Choroid plexus epithelial cell (primary cell): ENCODE results near the gene LHFPL4.

Experiments
- DNase-seq: peaks from one replicate; pipeline ENCODE4 v3.0.0-alpha.2; 2010; ENCODE audit warnings: low read depth
- H3K4me3 ChIP-seq: 2 replicates; pipeline ENCODE4 v1.5.1; 2011; ENCODE audit warnings: low read depth, mild to moderate bottlenecking, control low read depth, low read length, moderate library complexity
- TF ChIP-seq, protein P1 (sequence below): conservative IDR thresholded peaks from 2 replicates; pipeline ENCODE4 v1.5.1; 2011; ENCODE audit warnings: low read depth, mild to moderate bottlenecking, control low read depth, inconsistent platforms, low read length, moderate library complexity

LHFPL4 gene

DNA sequence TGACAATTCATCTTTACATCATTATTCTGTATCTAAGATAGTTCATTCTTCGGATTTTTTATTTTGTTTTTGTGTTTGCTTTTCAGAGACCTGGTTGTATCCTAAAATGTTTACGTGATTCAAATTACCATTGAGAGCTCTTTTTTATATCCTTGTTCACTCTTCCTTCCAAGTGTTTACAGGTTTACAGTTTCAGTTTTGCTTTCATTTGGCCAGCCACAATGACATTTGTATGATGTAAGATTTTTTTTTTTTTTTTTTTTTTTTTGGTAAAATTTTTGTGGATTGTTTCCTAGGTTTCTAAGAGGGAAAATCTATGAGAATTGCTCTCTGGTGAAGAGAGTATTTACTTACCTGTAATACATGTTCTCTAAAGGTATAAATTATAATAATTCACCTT lies 101.2 kb downstream of the LHFPL4 start:
- no peak overlapping the region for H3K4me3 ChIP-seq
- TF ChIP-seq, protein P1, sequence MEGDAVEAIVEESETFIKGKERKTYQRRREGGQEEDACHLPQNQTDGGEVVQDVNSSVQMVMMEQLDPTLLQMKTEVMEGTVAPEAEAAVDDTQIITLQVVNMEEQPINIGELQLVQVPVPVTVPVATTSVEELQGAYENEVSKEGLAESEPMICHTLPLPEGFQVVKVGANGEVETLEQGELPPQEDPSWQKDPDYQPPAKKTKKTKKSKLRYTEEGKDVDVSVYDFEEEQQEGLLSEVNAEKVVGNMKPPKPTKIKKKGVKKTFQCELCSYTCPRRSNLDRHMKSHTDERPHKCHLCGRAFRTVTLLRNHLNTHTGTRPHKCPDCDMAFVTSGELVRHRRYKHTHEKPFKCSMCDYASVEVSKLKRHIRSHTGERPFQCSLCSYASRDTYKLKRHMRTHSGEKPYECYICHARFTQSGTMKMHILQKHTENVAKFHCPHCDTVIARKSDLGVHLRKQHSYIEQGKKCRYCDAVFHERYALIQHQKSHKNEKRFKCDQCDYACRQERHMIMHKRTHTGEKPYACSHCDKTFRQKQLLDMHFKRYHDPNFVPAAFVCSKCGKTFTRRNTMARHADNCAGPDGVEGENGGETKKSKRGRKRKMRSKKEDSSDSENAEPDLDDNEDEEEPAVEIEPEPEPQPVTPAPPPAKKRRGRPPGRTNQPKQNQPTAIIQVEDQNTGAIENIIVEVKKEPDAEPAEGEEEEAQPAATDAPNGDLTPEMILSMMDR = no peak
- DNase-seq = peak; percentile 57

DNA sequence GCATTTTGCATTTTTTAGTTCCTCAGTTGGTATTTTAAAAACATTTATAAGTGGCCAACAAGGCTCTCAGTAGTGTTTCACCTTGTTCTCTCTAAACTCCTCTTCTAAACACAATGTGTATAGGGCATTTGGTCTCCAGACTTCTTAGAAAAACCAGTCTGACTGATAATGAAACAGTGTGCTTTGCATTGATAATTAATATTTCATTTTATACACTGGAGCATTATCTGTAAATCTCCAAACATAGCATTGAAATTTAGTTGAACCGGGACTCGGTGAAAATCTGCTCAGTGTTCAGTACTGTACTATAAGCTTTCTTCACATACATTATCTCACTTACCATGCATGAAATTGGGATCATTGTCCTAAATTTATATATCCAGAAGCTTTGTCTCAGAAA lies 102.6 kb downstream of the LHFPL4 start:
- no peak overlapping the region for H3K4me3 ChIP-seq
- no peak for DNase-seq

GRCh38 chr3:9450126-9450525 lies 103.5 kb downstream of the LHFPL4 start:
- H3K4me3 ChIP-seq = no peak overlapping the region
- DNase-seq = no peak
- TF ChIP-seq, protein P1 = no peak

More for the DNA sequence above, 102.6 kb downstream of the LHFPL4 start:
- TF ChIP-seq, protein P1 = no peak

- H3K4me3 ChIP-seq = no peak overlapping the region
- DNase-seq = no peak
- TF ChIP-seq, protein P1 = no peak
Observed at GRCh38 chr3:9448643-9449042, 105.0 kb downstream of the LHFPL4 start.
